Spleen (tissue), 7 donors: ENCODE data around the gene MRTFB.

Experiments
- POLR2AphosphoS5 ChIP-seq, 3 donors: sonication (generic); formaldehyde crosslinking; IDR thresholded peaks; one replicate each; pipeline ENCODE4 v1.5.1; 2017; ENCODE audit warnings: antibody characterized with exemption in 3 of 3
- TF ChIP-seq, protein P1 (sequence below), 11 experiments: fragments of 200-600 bp in 7 of 11; fragments of 450-650 bp in 4 of 11; sonication (generic) in 4 of 11; IDR thresholded peaks in 8 of 11; conservative IDR thresholded peaks in 3 of 11; 1 replicate in 7 of 11; 2 replicates in 4 of 11; pipeline versions ENCODE4 v1.4.0 to v1.8.0; 2016 to 2021; ENCODE audit warnings: antibody characterized with exemption in 11 of 11, inconsistent platforms in 4 of 11, mild to moderate bottlenecking in 1 of 11
- donor health status: DM: no; HTN: no; CAD: no; lungs with moderate emphysema.
- donor health status: DM: no; HTN: no; CAD: no.
- donor health status: DM: no; HTN: no; CAD: no.

DNA sequence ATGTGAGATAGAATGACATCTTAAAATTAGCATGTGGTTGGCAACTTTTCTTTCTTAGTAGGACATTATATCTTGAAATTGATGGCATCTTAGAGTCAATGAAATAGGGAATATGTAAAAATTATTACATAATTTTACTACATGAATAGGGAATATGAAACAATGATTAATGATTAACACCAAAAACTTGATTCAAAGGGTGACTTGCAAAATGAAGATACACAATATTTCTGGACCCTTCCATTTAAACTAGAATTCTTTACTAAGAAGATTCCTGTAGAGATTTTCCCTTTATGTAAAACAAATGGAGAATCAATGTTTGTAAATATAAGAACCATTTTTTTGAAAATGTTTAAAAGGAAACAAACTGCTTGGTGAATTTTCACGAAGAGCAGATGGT lies 3.4 kb downstream of the MRTFB start:
- TF ChIP-seq, protein P1, sequence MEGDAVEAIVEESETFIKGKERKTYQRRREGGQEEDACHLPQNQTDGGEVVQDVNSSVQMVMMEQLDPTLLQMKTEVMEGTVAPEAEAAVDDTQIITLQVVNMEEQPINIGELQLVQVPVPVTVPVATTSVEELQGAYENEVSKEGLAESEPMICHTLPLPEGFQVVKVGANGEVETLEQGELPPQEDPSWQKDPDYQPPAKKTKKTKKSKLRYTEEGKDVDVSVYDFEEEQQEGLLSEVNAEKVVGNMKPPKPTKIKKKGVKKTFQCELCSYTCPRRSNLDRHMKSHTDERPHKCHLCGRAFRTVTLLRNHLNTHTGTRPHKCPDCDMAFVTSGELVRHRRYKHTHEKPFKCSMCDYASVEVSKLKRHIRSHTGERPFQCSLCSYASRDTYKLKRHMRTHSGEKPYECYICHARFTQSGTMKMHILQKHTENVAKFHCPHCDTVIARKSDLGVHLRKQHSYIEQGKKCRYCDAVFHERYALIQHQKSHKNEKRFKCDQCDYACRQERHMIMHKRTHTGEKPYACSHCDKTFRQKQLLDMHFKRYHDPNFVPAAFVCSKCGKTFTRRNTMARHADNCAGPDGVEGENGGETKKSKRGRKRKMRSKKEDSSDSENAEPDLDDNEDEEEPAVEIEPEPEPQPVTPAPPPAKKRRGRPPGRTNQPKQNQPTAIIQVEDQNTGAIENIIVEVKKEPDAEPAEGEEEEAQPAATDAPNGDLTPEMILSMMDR (IDR thresholded peaks at IDR 0.05 in 8 of 11, conservative IDR thresholded peaks at IDR 0.05 in 3 of 11), result no peak
- TF ChIP-seq POLR2AphosphoS5 (IDR thresholded peaks at IDR 0.05), result no peak
